Measurements from ENCODE around the gene KPNB1. TPM values are rescaled to one million over a fixed set of nuclear protein-coding genes. Genes with fewer than 3 reads are reported as not detected.

The KPNB1 gene
- total and polyA plus RNA-seq, 4 donors = 40.1 to 258 (median 158) TPM

- 72 to 82% methylated on average over 8 of the region's 8 CpGs for WGBS, 2 donors
- no peak overlapping the region for H3K4me3 ChIP-seq
- H3K4me1 ChIP-seq (ENCODE audit: control insufficient read depth in 5 of 5, insufficient read depth in 5 of 5, low read length in 5 of 5) = no peaks in the 10 kb centered on the region
- peaks cover 0 to 37% (median 28%) of the 10 kb centered on the region in 3 donors for H3K27me3 ChIP-seq (ENCODE audit: control insufficient read depth in 3 of 3, insufficient read depth in 3 of 3, low read length in 2 of 3)
- no peak overlapping the region for H3K27ac ChIP-seq (ENCODE audit: low read depth in 1 of 2, low read length in 1 of 2)
- H3K36me3 ChIP-seq (ENCODE audit: control insufficient read depth in 4 of 4, insufficient read depth in 4 of 4, low read length in 4 of 4) = no peaks in the 10 kb centered on the region
- no peak overlapping the region for H3K9ac ChIP-seq (ENCODE audit: insufficient read depth in 1 of 2, low read length in 2 of 2)
- no peaks in the 10 kb centered on the region for H3K9me3 ChIP-seq (ENCODE audit: control insufficient read depth in 4 of 4, insufficient read depth in 3 of 4, low read length in 3 of 4)
- DNase-seq (no peak), ATAC-seq (ENCODE audit: insufficient read depth, low FRiP score) (no peak)
- TF ChIP-seq CTCF (IDR thresholded peaks at IDR 0.05; ENCODE audit: control extremely low read depth, extremely low read depth) = no peak
These were observed 79.8 kb downstream of the KPNB1 start for GRCh38 chr17:47729476-47729875.

- DNase-seq = no peak
- 84 to 91% methylated on average over 3 to 4 of the region's 4 CpGs for WGBS, 2 donors
- H3K27me3 ChIP-seq (ENCODE audit: control insufficient read depth in 3 of 3, insufficient read depth in 3 of 3, low read length in 2 of 3) = peaks cover 0 to 41% (median 37%) of the 10 kb centered on the region in 3 donors
These were observed 81.0 kb downstream of the KPNB1 start for GRCh38 chr17:47730681-47731080.

GRCh38 chr17:47731396-47731795 lies 81.7 kb downstream of the KPNB1 start:
- ATAC-seq (ENCODE audit: insufficient read depth, low FRiP score) (no peak), DNase-seq (no peak)
- Histone ChIP-seq H3K9ac (ENCODE audit: insufficient read depth in 1 of 2, low read length in 2 of 2) (no peak overlapping the region), H3K4me1 (ENCODE audit: control insufficient read depth in 5 of 5, insufficient read depth in 5 of 5, low read length in 5 of 5) (no peaks in the 10 kb centered on the region), H3K27me3 (ENCODE audit: control insufficient read depth in 3 of 3, insufficient read depth in 3 of 3, low read length in 2 of 3) (peaks cover 0 to 41% (median 37%) of the 10 kb centered on the region in 3 donors), H3K9me3 (ENCODE audit: control insufficient read depth in 4 of 4, insufficient read depth in 3 of 4, low read length in 3 of 4) (no peaks in the 10 kb centered on the region), H3K4me3 (no peak overlapping the region), H3K27ac (ENCODE audit: low read depth in 1 of 2, low read length in 1 of 2) (no peak overlapping the region), H3K36me3 (ENCODE audit: control insufficient read depth in 4 of 4, insufficient read depth in 4 of 4, low read length in 4 of 4) (no peaks in the 10 kb centered on the region)
- no peak for TF ChIP-seq CTCF (IDR thresholded peaks at IDR 0.05; ENCODE audit: control extremely low read depth, extremely low read depth)
- 80 to 87% methylated on average over 2 of the region's 2 CpGs for WGBS, 2 donors

More at GRCh38 chr17:47730681-47731080, 81.0 kb downstream of the KPNB1 start:
- no peak for TF ChIP-seq CTCF (IDR thresholded peaks at IDR 0.05; ENCODE audit: control extremely low read depth, extremely low read depth)
- no peaks in the 10 kb centered on the region for H3K36me3 ChIP-seq (ENCODE audit: control insufficient read depth in 4 of 4, insufficient read depth in 4 of 4, low read length in 4 of 4)
- no peaks in the 10 kb centered on the region for H3K9me3 ChIP-seq (ENCODE audit: control insufficient read depth in 4 of 4, insufficient read depth in 3 of 4, low read length in 3 of 4)
- no peak overlapping the region for H3K9ac ChIP-seq (ENCODE audit: insufficient read depth in 1 of 2, low read length in 2 of 2)
- H3K4me3 ChIP-seq = no peak overlapping the region
- H3K4me1 ChIP-seq (ENCODE audit: control insufficient read depth in 5 of 5, insufficient read depth in 5 of 5, low read length in 5 of 5) = no peaks in the 10 kb centered on the region
- H3K27ac ChIP-seq (ENCODE audit: low read depth in 1 of 2, low read length in 1 of 2) = no peak overlapping the region
- ATAC-seq (ENCODE audit: insufficient read depth, low FRiP score) = no peak

Measured in lung (tissue), 12 donors.